ENCODE results near the gene FFAR1. TPM values are rescaled to one million over a fixed set of nuclear protein-coding genes. Genes with fewer than 3 reads are reported as not detected.

Gene FFAR1
- total RNA-seq, 2 experiments from 2014 or later = not detected

- ATAC-seq (no peak), DNase-seq (no peak)
- no peaks in the 10 kb centered on the region for H3K27me3 Mint-ChIP-seq (ENCODE audit: low read depth)
- ChIA-PET CTCF (no interaction called here), POLR2A (interaction anchor here (1.3 kb wide), 1 partner anchor 11 kb away, joined by 4 read pairs; no protein-coding TSS in a partner anchor)
- H3K9me3 Mint-ChIP-seq (ENCODE audit: insufficient read depth) = no peaks in the 10 kb centered on the region
- H3K4me3 Mint-ChIP-seq = no peak overlapping the region
- no peak overlapping the region for H3K27ac Mint-ChIP-seq
- peaks cover 15% of the 10 kb centered on the region for H3K4me1 Mint-ChIP-seq (ENCODE audit: low read depth)
- H3K36me3 Mint-ChIP-seq (ENCODE audit: low read depth) = no peaks in the 10 kb centered on the region
Measured at GRCh38 chr19:35336166-35336955, 11.3 kb upstream of the FFAR1 start.

- H3K9me3 Mint-ChIP-seq (ENCODE audit: insufficient read depth) = no peaks in the 10 kb centered on the region
- H3K4me3 Mint-ChIP-seq = no peak overlapping the region
- H3K27me3 Mint-ChIP-seq (ENCODE audit: low read depth) = peaks cover 1% of the 10 kb centered on the region
- ATAC-seq = no peak
- no peak for DNase-seq
- CTCF ChIA-PET = no interaction called here
- H3K4me1 Mint-ChIP-seq (ENCODE audit: low read depth) = peaks cover 15% of the 10 kb centered on the region
- no peak overlapping the region for H3K27ac Mint-ChIP-seq
- H3K36me3 Mint-ChIP-seq (ENCODE audit: low read depth) = no peaks in the 10 kb centered on the region
- POLR2A ChIA-PET = no interaction called here
Measured at GRCh38 chr19:35337097-35337983, 10.4 kb upstream of the FFAR1 start.

- CTCF ChIA-PET = no interaction called here
- Mint-ChIP-seq H3K4me1 (ENCODE audit: low read depth) (peaks cover 9% of the 10 kb centered on the region), H3K36me3 (ENCODE audit: low read depth) (no peaks in the 10 kb centered on the region), H3K27me3 (ENCODE audit: low read depth) (peaks cover 3% of the 10 kb centered on the region), H3K9me3 (ENCODE audit: insufficient read depth) (no peaks in the 10 kb centered on the region), H3K4me3 (no peak overlapping the region), H3K27ac (no peak overlapping the region)
- ATAC-seq (no peak), DNase-seq (no peak)
- POLR2A ChIA-PET = no interaction called here
Measured at GRCh38 chr19:35337984-35338296, 9.8 kb upstream of the FFAR1 start.

- DNase-seq = no peak
- no peak for ATAC-seq
- H3K36me3 Mint-ChIP-seq (ENCODE audit: low read depth) = no peaks in the 10 kb centered on the region
- no peak overlapping the region for H3K27ac Mint-ChIP-seq
- ChIA-PET CTCF (interaction anchor here (2.0 kb wide), 1 partner anchor 155 kb away, joined by 6 read pairs; no protein-coding TSS in a partner anchor), POLR2A (no interaction called here)
- no peak overlapping the region for H3K4me3 Mint-ChIP-seq
- H3K9me3 Mint-ChIP-seq (ENCODE audit: insufficient read depth) = no peaks in the 10 kb centered on the region
- H3K4me1 Mint-ChIP-seq (ENCODE audit: low read depth) = peaks cover 3% of the 10 kb centered on the region
- H3K27me3 Mint-ChIP-seq (ENCODE audit: low read depth) = peaks cover 7% of the 10 kb centered on the region
Measured at GRCh38 chr19:35340431-35340830, 7.3 kb upstream of the FFAR1 start.

- peaks cover 12% of the 10 kb centered on the region for H3K27me3 Mint-ChIP-seq (ENCODE audit: low read depth)
- no peak for ATAC-seq
- H3K36me3 Mint-ChIP-seq (ENCODE audit: low read depth) = no peaks in the 10 kb centered on the region
- H3K9me3 Mint-ChIP-seq (ENCODE audit: insufficient read depth) = no peaks in the 10 kb centered on the region
- DNase-seq = no peak
- ChIA-PET POLR2A (no interaction called here), CTCF (interaction anchor here (2.0 kb wide), 1 partner anchor 154 kb away, joined by 6 read pairs; no protein-coding TSS in a partner anchor)
- no peak overlapping the region for H3K4me3 Mint-ChIP-seq
- H3K4me1 Mint-ChIP-seq (ENCODE audit: low read depth) = peaks cover 8% of the 10 kb centered on the region
- H3K27ac Mint-ChIP-seq = no peak overlapping the region
Measured at GRCh38 chr19:35341006-35341405, 6.7 kb upstream of the FFAR1 start.

GRCh38 chr19:35341565-35342225 lies 6.0 kb upstream of the FFAR1 start:
- no peaks in the 10 kb centered on the region for H3K36me3 Mint-ChIP-seq (ENCODE audit: low read depth)
- no peaks in the 10 kb centered on the region for H3K9me3 Mint-ChIP-seq (ENCODE audit: insufficient read depth)
- no peak overlapping the region for H3K4me3 Mint-ChIP-seq
- ChIA-PET CTCF (interaction anchor here (1.2 to 2.0 kb wide), 2 partner anchors 12 to 153 kb away, joined by 4 to 6 read pairs; no protein-coding TSS in a partner anchor), POLR2A (interaction anchor here (0.6 to 0.8 kb wide), 2 partner anchors 62 to 119 kb away, joined by 3 to 4 read pairs; no protein-coding TSS in a partner anchor)
- no peak for DNase-seq
- ATAC-seq = no peak
- H3K27ac Mint-ChIP-seq = no peak overlapping the region
- H3K4me1 Mint-ChIP-seq (ENCODE audit: low read depth) = peaks cover 15% of the 10 kb centered on the region
- peaks cover 12% of the 10 kb centered on the region for H3K27me3 Mint-ChIP-seq (ENCODE audit: low read depth)

- peaks cover 20% of the 10 kb centered on the region for H3K4me1 Mint-ChIP-seq (ENCODE audit: low read depth)
- ChIA-PET POLR2A (interaction anchor here (0.6 to 0.8 kb wide), 3 partner anchors 62 to 272 kb away, joined by 3 to 4 read pairs (median 4); no protein-coding TSS in a partner anchor), CTCF (interaction anchor here (1.2 kb wide), 1 partner anchor 11 kb away, joined by 4 read pairs; no protein-coding TSS in a partner anchor)
- H3K27me3 Mint-ChIP-seq (ENCODE audit: low read depth) = peaks cover 12% of the 10 kb centered on the region
- H3K9me3 Mint-ChIP-seq (ENCODE audit: insufficient read depth) = no peaks in the 10 kb centered on the region
- no peak overlapping the region for H3K4me3 Mint-ChIP-seq
- DNase-seq = no peak
- no peak overlapping the region for H3K27ac Mint-ChIP-seq
- no peak for ATAC-seq
- no peaks in the 10 kb centered on the region for H3K36me3 Mint-ChIP-seq (ENCODE audit: low read depth)
Measured at GRCh38 chr19:35342430-35342829, 5.3 kb upstream of the FFAR1 start.

GRCh38 chr19:35344511-35345031 lies 3.1 kb upstream of the FFAR1 start:
- POLR2A ChIA-PET = no interaction called here
- Mint-ChIP-seq H3K27ac (no peak overlapping the region), H3K9me3 (ENCODE audit: insufficient read depth) (no peaks in the 10 kb centered on the region), H3K36me3 (ENCODE audit: low read depth) (no peaks in the 10 kb centered on the region), H3K4me3 (no peak overlapping the region), H3K4me1 (ENCODE audit: low read depth) (peaks cover 31% of the 10 kb centered on the region), H3K27me3 (ENCODE audit: low read depth) (peaks cover 12% of the 10 kb centered on the region)
- CTCF ChIA-PET = interaction anchor here (1.7 kb wide), 1 partner anchor 11 kb away, joined by 4 read pairs; no protein-coding TSS in a partner anchor
- DNase-seq = no peak
- ATAC-seq = no peak

- POLR2A ChIA-PET = no interaction called here
- DNase-seq (no peak), ATAC-seq (no peak)
- Mint-ChIP-seq H3K36me3 (ENCODE audit: low read depth) (no peaks in the 10 kb centered on the region), H3K4me3 (no peak overlapping the region), H3K4me1 (ENCODE audit: low read depth) (peaks cover 31% of the 10 kb centered on the region), H3K27me3 (ENCODE audit: low read depth) (peaks cover 12% of the 10 kb centered on the region), H3K27ac (no peak overlapping the region), H3K9me3 (ENCODE audit: insufficient read depth) (no peaks in the 10 kb centered on the region)
- CTCF ChIA-PET = interaction anchor here (1.7 kb wide), 1 partner anchor 12 kb away, joined by 4 read pairs; no protein-coding TSS in a partner anchor
Measured at GRCh38 chr19:35345671-35346111, 2.0 kb upstream of the FFAR1 start.

- peak overlapping the region; percentile 51 for H3K4me3 Mint-ChIP-seq
- no peaks in the 10 kb centered on the region for H3K9me3 Mint-ChIP-seq (ENCODE audit: insufficient read depth)
- peak; percentile 78 for DNase-seq
- H3K27me3 Mint-ChIP-seq (ENCODE audit: low read depth) = peaks cover 12% of the 10 kb centered on the region
- POLR2A ChIA-PET = interaction anchor here (1.0 kb wide), 1 partner anchor 10 kb away, joined by 4 read pairs; no protein-coding TSS in a partner anchor
- peak overlapping the region; percentile 50 for H3K27ac Mint-ChIP-seq
- CTCF ChIA-PET = interaction anchor here (1.0 to 3.3 kb wide), 4 partner anchors 13 to 149 kb away, joined by 3 to 18 read pairs (median 6); no protein-coding TSS in a partner anchor
- H3K36me3 Mint-ChIP-seq (ENCODE audit: low read depth) = no peaks in the 10 kb centered on the region
- H3K4me1 Mint-ChIP-seq (ENCODE audit: low read depth) = peaks cover 31% of the 10 kb centered on the region
- ATAC-seq = peak; percentile 65
Measured at GRCh38 chr19:35346193-35347052, 1.3 kb upstream of the FFAR1 start.

Data from activated CD8-positive, alpha-beta T cell treated with anti-CD3 and anti-CD28 coated beads, Interleukin-2, amount 10 ng/mL, durations not matched to agents 7 days and 5 days (primary cell).